ENCODE data around the gene INTS11. TPM values are rescaled to one million over a fixed set of nuclear protein-coding genes. Genes with fewer than 3 reads are reported as not detected.

INTS11 gene
- total and polyA plus RNA-seq, 2 of the 13 experiments (the other 11 are each of a cell fraction or from before 2014, with no cell fraction given) = 52.8 to 94.8 TPM

- no peak for FAIRE-seq
- TF ChIP-seq ZNF451 (CRISPR knock-in tag; IDR thresholded peaks at IDR 0.05) (no peak), AGO2 (optimal IDR thresholded peaks at IDR 0.05; ENCODE audit: low read depth, low read length) (peak; percentile 22), SMAD9 (CRISPR knock-in tag; IDR thresholded peaks at IDR 0.05) (no peak), CHD2 (IDR thresholded peaks at IDR 0.05; ENCODE audit: low read depth, low read length) (0 out of 2 replicates have a peak, but pooled peaks have one; percentile 30)
- H3K27ac ChIP-seq (ENCODE audit: extremely low read length, insufficient read depth, low read length) = peak overlapping the region; percentile 79
- WGBS (ENCODE audit: low lambda C conversion rate) = 82% methylated on average over 28 of the region's 52 CpGs
- CTCF ChIA-PET (ENCODE audit: low intra/inter-chr PET ratio, low total read pairs) = no interaction called here
- peak overlapping the region; percentile 98 for H3K9ac ChIP-seq (ENCODE audit: insufficient read depth, low read depth, low read length)
- peaks cover 0 to 3% of the 10 kb centered on the region in 2 experiments; a peak in 1 of 5 replicates for H3K36me3 ChIP-seq (replicated peaks in 1 of 2; ENCODE audit: control insufficient read depth in 1 of 2, insufficient read depth in 2 of 2, low read length in 2 of 2)
- H3K9me3 ChIP-seq (ENCODE audit: low read length) = no peaks in the 10 kb centered on the region
- no peaks in the 10 kb centered on the region; a peak in 1 of 5 replicates for H3K27me3 ChIP-seq (ENCODE audit: control insufficient read depth in 1 of 2, insufficient read depth in 2 of 2, low read length in 2 of 2)
- no peak for DNase-seq (ENCODE audit: low spot score)
- peaks cover 37% of the 10 kb centered on the region for H3K4me1 ChIP-seq (ENCODE audit: insufficient read depth, low read length)
- in situ Hi-C loops (cut with HindIII; ENCODE audit: extremely low pct_ligation_motif_present, low pct_unique_long_range_greater_than_20kb) = no loop called here
- H2AFZ ChIP-seq (ENCODE audit: low read length) = no peak overlapping the region
- peaks cover 19% of the 10 kb centered on the region for H3K79me2 ChIP-seq (ENCODE audit: insufficient read depth, low read length)
- TSS peak; percentile 77 for BruUV-seq (replicated peaks)
- intact Hi-C loops (cut with micrococcal nuclease; ENCODE audit: unreplicated experiment) = no loop called here
- no peaks in the 10 kb centered on the region for H4K20me1 ChIP-seq (ENCODE audit: insufficient read depth, low read length)
- POLR2A ChIA-PET = interaction anchor here (1.4 to 3.1 kb wide), 3 partner anchors 24 to 131 kb away, joined by 3 to 35 read pairs (median 3); partner anchors contain the start of gene CCNL2
- peak overlapping the region; percentile 91 for H3K4me2 ChIP-seq (ENCODE audit: low read depth, low read length)
- no peak for ATAC-seq
- peak overlapping the region; percentile 75 to 99 (median 90) for H3K4me3 ChIP-seq (replicated peaks in 1 of 3; ENCODE audit: insufficient read depth in 1 of 3, low read depth in 2 of 3, low read length in 3 of 3)
Observed at GRCh38 chr1:1373815-1374588, 49.5 kb upstream of the INTS11 start.

- TF ChIP-seq RFX1 (IDR thresholded peaks at IDR 0.05) = no peak
- TF ChIP-seq UBTF (CRISPR knock-in tag; IDR thresholded peaks at IDR 0.05) = 0 out of 2 replicates have a peak, but pooled peaks have one; percentile 16
- CTCF ChIA-PET (ENCODE audit: low intra/inter-chr PET ratio, low total read pairs) = interaction anchor here (1.8 to 1.9 kb wide), 2 partner anchors 24 to 29 kb away, joined by 11 to 13 read pairs; partner anchors contain the start of gene DVL1
- Histone ChIP-seq H4K20me1 (ENCODE audit: insufficient read depth, low read length) (no peaks in the 10 kb centered on the region), H3K4me3 (replicated peaks in 1 of 3; ENCODE audit: insufficient read depth in 1 of 3, low read depth in 2 of 3, low read length in 3 of 3) (peak overlapping the region in 2 of 3 experiments; percentile 90 to 99; a peak in 5 of 6 replicates), H3K79me2 (ENCODE audit: insufficient read depth, low read length) (peaks cover 19% of the 10 kb centered on the region), H2AFZ (ENCODE audit: low read length) (no peak overlapping the region), H3K4me1 (ENCODE audit: insufficient read depth, low read length) (peaks cover 37% of the 10 kb centered on the region), H3K4me2 (ENCODE audit: low read depth, low read length) (peak overlapping the region; percentile 91), H3K9me3 (ENCODE audit: low read length) (no peaks in the 10 kb centered on the region), H3K36me3 (replicated peaks in 1 of 2; ENCODE audit: control insufficient read depth in 1 of 2, insufficient read depth in 2 of 2, low read length in 2 of 2) (peaks cover 0 to 3% of the 10 kb centered on the region in 2 experiments; a peak in 1 of 5 replicates), H3K27ac (ENCODE audit: extremely low read length, insufficient read depth, low read length) (no peak overlapping the region), H3K27me3 (ENCODE audit: control insufficient read depth in 1 of 2, insufficient read depth in 2 of 2, low read length in 2 of 2) (no peaks in the 10 kb centered on the region; a peak in 1 of 5 replicates), H3K9ac (ENCODE audit: insufficient read depth, low read depth, low read length) (no peak overlapping the region)
- ATAC-seq (no peak), FAIRE-seq (no peak), DNase-seq (ENCODE audit: low spot score) (no peak)
- BruUV-seq (replicated peaks) = no TSS peak
- 93% methylated on average over 21 of the region's 26 CpGs for WGBS (ENCODE audit: low lambda C conversion rate)
- POLR2A ChIA-PET = interaction anchor here (1.5 to 1.7 kb wide), 2 partner anchors 11 to 21 kb away, joined by 6 to 7 read pairs; no protein-coding TSS in a partner anchor
- in situ Hi-C loops (cut with HindIII; ENCODE audit: extremely low pct_ligation_motif_present, low pct_unique_long_range_greater_than_20kb) (no loop called here), intact Hi-C loops (cut with micrococcal nuclease; ENCODE audit: unreplicated experiment) (no loop called here)
Observed at GRCh38 chr1:1373051-1373814, 48.8 kb upstream of the INTS11 start.
